Ovary (tissue), 3 donors: ENCODE results near the gene PIK3AP1.

Experiments used
- CTCF ChIP-seq, 3 donors: fragments of 450-650 bp in 2 of 3; fragments of 200-600 bp in 1 of 3; IDR thresholded peaks; one replicate each; pipeline versions ENCODE4 v1.5.1 to v1.8.0; 2016 to 2022; ENCODE audit warnings: antibody characterized with exemption in 3 of 3, mild to moderate bottlenecking in 1 of 3
- EP300 ChIP-seq: sonication (generic); formaldehyde crosslinking; IDR thresholded peaks from one replicate; pipeline ENCODE4 v1.6.1; 2017; ENCODE audit warnings: antibody characterized with exemption
- POLR2A ChIP-seq: fragments of 450-650 bp; IDR thresholded peaks from one replicate; pipeline ENCODE4 v1.6.1; 2017; ENCODE audit warnings: antibody characterized with exemption, mild to moderate bottlenecking, moderate library complexity
- donor health status: DM: no; HTN: no; CAD: no.

- TF ChIP-seq EP300 (no peak), CTCF (IDR thresholded peaks at IDR 0.05) (peak in 2 of 3 donors; percentile 38 to 44), POLR2A (no peak)
Measured at GRCh38 chr10:96743988-96744585, 23.8 kb upstream of the PIK3AP1 start.
